ENCODE measurements around the gene EEF1A2.

DNA sequence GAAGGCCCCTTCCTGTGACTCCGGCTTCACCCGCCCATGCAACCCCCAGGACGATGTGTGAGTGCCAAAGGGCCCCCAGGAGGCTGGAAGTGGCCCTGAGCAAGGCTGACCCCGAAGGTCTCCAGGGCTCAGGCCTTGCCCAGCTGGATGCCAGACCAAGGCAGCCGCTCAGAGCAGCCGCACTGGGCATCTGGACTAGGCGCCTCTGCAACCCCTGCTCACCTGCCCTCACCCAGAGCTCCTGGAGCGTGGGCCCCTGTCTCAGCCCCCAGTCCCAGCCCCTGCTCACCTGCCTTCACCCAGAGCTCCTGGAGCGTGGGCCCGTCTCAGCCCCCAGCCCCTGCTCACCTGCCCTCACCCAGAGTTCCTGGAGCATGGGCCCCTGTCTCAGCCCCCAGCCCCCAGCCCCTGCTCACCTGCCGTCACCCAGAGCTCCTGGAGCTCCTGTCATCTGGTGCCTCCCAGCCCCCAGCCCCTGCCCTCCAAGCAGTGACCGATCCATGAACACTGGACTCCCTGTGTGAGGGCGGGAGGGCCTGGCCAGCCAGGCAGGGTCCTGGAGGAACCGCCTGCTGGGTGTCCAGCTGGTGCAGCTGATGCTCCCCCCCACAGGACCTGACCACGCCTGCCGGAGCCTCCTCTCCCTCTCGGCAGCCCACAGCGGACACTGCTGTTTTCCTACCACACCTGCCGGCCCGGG is 47.5 kb upstream of the EEF1A2 start:
- no peak for TF ChIP-seq CTCF (IDR thresholded peaks at IDR 0.05)
- TF ChIP-seq POLR2A (IDR thresholded peaks at IDR 0.05): no peak
